GM19372 (cell line): ENCODE results near the gene ACTR3.

Source experiments
- ATAC-seq: cut with Tn5 transposase; IDR thresholded peaks from one replicate; pipeline ENCODE4 v1.9.1; 2021; ENCODE audit warnings: mild to moderate bottlenecking, low read depth, moderate library complexity; ENCODE audit not compliant: unreplicated experiment

ACTR3 gene

GRCh38 chr2:113875135-113875534 is 14.8 kb upstream of the ACTR3 start:
- no peak for ATAC-seq

DNA sequence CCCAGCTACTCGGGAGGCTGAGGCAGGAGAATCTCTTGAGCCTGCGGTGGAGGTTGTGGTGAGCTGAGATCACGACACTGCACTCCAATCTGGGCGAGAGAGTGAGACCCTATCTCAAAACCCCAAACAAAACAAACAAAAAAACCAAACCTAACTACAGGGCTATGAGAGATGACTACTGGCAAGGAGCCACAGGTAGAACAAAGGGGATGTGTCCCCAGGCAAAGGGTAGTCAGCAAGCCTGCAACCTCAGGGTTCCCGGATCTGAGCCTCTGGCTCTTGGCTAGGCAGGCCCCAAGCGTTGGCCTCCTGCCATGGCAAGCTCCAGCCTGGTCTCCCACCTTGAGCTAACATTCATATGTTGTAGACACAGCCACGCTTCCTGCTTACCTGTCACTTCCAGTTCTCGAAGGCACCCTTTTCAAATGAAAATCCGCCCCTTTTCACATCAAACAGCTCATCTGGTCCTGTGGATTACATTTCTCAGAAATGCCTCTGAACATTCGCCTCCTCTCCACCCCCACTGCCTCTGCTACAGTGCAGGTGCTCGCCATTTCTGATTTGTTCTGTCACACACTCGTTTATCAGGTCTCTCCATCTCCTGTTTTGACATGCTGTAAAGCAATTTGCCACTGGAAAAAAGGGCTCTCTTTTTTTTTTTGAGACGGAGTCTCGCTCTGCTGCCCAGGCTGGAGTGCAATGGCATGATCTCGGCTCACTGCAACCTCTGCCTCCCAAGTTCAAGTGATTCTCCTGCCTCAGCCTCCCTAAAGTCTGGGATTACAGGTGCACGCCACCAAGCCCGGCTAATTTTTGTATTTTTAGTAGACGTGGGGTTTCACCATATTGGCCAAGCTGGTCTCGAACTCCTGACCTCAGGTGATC is 13.1 kb upstream of the ACTR3 start:
- ATAC-seq = no peak

GRCh38 chr2:113877711-113878598 is 11.9 kb upstream of the ACTR3 start:
- ATAC-seq = no peak

- no peak for ATAC-seq
Measured at GRCh38 chr2:113878743-113879142, 11.1 kb upstream of the ACTR3 start.

DNA sequence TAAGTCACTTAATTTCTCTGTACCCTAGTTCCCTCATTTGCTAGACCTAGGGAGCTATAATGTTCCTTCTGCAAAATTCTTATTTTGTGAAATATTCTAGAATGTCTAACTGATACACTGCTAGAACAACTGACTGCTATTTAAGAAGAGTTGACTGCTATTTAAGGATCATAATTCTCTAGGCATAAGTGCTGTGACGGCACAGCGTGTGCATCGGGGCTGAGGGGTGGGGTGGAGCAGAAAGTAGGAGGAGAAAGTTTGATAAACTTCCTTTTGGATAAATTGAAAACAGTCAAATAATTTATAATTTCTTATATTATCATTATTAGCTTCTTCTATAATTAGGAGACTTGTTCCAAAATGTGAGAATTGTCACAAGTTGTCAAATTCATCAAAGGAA is 10.4 kb upstream of the ACTR3 start:
- no peak for ATAC-seq

- ATAC-seq = peak; percentile 71
Measured at GRCh38 chr2:113886479-113887008, 3.3 kb upstream of the ACTR3 start.

- no peak for ATAC-seq
Measured at GRCh38 chr2:113887009-113887792, 2.7 kb upstream of the ACTR3 start.

DNA sequence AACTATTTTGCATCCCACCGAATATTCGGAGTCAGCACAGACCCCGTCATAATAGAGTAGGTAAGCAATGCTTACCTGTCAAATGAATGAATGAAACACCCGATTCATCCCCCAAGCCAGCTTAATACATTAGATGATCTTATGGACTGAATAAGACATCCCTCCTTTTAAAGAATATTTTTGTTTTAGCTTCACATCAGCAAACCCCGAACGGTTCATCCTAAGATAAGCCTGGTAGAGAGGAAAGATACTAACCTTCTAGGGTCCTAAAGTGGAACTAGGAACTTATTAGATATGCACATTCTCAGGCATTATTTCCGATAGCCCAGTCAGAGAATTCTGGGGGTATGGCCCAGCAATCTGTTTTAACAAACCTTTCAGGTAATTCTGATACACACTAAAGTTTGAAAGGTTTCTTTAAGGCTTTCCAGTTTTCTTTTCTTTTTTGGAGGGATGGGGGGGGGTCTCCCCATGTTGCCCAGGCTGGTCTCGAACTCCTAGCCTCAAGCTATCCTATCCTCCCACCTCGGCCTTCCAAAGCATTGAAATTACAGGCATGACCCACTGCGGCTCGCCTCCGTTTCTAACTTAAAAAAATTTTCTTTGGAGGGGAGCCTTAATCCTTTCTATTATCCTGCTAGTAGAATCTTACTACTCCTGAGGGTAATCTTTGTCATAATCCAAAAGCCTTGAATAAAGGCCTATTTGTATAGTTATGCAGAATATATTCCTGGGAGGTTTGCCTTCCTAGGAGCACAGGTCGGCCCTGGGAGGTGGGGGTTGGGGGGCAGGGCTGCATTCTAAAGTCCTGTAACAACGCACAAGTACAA is 1.0 kb upstream of the ACTR3 start:
- ATAC-seq = no peak

DNA sequence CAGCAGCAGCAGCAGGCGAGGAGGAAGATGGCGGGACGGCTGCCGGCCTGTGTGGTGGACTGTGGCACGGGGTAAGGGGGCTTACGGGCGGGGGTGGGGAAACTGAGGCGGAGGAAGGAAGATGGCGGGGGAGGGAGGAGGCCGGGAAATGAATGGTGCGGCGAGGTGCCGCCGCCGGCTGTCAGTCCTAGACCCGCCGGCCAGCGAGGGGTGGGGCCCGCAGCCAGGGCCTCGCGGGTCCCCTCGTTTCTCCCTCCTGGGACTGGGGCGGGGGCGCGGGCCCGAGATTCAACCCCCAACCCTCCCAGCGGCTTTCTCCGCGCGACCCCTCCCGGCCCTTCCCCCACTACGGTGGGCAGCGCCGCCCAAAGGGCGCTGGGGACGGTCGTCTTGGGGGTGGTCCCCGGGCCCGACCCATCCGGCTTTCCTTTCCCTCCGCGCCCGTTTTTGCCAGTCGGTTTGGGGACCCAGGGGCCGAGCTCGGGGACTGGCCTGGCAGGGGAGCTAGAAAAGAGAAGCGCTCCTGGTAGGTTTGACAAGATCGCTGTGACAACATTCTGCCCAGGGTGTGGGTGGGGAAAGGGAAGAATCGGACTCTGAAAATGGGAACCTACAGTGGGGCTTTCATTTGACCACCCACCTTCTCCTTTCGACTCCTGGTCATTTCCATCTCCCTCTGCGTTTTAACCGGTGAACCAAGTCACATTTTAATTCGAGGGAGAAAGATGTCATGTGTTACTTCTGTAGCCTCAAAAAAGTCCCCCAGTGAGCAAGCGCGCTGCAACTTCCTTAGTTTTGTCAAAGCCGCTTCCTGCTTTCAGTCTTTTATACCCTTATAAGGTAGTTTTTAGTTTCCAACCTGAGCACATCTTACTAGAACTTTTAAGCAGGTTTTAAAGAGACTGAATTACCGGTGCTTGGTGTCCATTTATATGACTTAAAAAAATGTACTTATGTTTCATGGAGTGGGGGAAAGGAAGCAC is 655 bp downstream of the ACTR3 start:
- ATAC-seq = peak; percentile 32

- ATAC-seq = no peak
Measured at GRCh38 chr2:113891265-113891959, 1.5 kb downstream of the ACTR3 start.

DNA sequence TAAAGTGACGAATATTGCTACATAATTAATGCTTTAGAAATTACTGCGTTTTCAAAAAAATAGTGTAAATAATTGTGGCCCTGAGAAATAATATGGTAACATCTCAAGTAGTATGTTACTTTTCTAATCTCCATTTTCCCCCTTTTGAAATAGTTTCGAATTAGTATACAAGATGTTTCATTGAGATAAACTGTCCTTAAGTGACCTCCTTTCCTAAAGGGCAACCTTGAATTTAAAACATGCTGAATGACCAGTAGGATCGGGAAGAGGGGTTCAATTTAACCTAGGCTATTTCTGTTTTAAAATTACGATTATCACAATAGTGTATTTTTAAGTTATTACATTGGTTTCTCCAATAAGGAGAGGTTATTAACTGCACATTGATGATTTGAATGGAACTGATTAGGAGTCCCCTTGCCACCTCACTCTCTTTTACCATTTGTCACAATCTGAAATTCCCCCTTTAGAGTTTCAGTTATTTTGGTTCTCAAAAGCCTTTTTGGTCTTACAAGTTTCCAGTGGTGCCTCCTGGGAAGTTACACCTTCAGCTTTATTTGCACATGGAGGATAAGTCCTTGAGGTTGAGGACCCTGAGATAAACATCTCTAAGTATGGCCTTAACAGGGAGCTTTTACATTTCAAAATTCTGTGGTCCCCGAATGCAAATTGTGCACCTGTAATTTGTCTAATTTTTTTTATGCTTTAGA is 2.3 kb downstream of the ACTR3 start:
- ATAC-seq = no peak

- no peak for ATAC-seq
Measured at GRCh38 chr2:113894156-113894743, 4.4 kb downstream of the ACTR3 start.

GRCh38 chr2:113895301-113895700 is 5.4 kb downstream of the ACTR3 start:
- no peak for ATAC-seq

GRCh38 chr2:113895819-113896563 is 6.1 kb downstream of the ACTR3 start:
- no peak for ATAC-seq

GRCh38 chr2:113896791-113897190 is 6.9 kb downstream of the ACTR3 start:
- no peak for ATAC-seq

DNA sequence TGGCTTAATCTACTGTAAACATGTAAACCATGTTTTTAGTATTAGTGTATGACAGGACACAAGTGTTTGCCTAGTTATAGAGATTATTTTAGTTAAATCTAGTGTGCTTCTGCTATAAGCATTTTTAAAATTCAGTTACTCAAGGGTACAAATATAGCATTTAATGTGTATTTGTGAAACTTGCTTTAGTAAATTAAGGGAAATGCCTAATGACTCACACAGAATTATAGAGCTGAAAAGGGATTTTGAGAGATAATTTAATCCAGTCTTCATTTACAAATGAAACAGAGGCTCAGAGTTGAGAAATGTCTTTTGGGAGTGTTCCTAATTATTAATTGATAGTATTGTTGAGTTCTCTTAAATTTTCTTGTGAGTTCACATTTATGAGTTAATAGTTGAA is 8.2 kb downstream of the ACTR3 start:
- ATAC-seq = no peak
